MM.1S (cell line): ENCODE data around the gene CXXC5.

Experiments used
- DNase-seq: peaks from one replicate; pipeline ENCODE4 v3.0.0-alpha.2; 2015
- H2AFZ ChIP-seq: fragments of 300-600 bp; sonication (generic); 2 replicates; pipeline ENCODE4 v1.6.0; 2016; ENCODE audit warnings: antibody characterized with exemption, low read length
- H3F3A ChIP-seq: fragments of 300-600 bp; sonication (generic); 2 replicates; pipeline ENCODE4 v1.6.1; 2016; ENCODE audit warnings: mild to moderate bottlenecking, antibody characterized with exemption, low read length, moderate library complexity, mixed read lengths; ENCODE audit not compliant: insufficient read depth
- H3K27ac ChIP-seq: fragments of 300-600 bp; sonication (generic); 2 replicates; pipeline ENCODE4 v1.5.1; 2016; ENCODE audit warnings: mild to moderate bottlenecking, low read length
- H3K27me3 ChIP-seq: fragments of 300-600 bp; sonication (generic); replicated peaks from 2 replicates; pipeline ENCODE4 v1.6.0; 2016; ENCODE audit warnings: low read length; ENCODE audit not compliant: insufficient read depth
- H3K36me3 ChIP-seq: fragments of 300-600 bp; sonication (generic); replicated peaks from 2 replicates; pipeline ENCODE4 v1.6.1; 2016; ENCODE audit warnings: mild to moderate bottlenecking, low read length, mixed read lengths; ENCODE audit not compliant: insufficient read depth
- H3K4me1 ChIP-seq: fragments of 300-600 bp; sonication (generic); 2 replicates; pipeline ENCODE4 v1.6.1; 2016; ENCODE audit warnings: low read length, mixed read lengths
- H3K4me2 ChIP-seq: fragments of 300-600 bp; sonication (generic); 2 replicates; pipeline ENCODE4 v1.6.0; 2016; ENCODE audit warnings: low read depth, low read length
- H3K4me3 ChIP-seq: fragments of 300-600 bp; sonication (generic); 2 replicates; pipeline ENCODE4 v1.5.1; 2016; ENCODE audit warnings: low read length, mixed read lengths
- H3K79me2 ChIP-seq: fragments of 300-600 bp; sonication (generic); 2 replicates; pipeline ENCODE4 v1.6.1; 2016; ENCODE audit warnings: mixed run types, low read length, mixed read lengths
- H3K9ac ChIP-seq: fragments of 300-600 bp; sonication (generic); 2 replicates; pipeline ENCODE4 v1.6.1; 2016; ENCODE audit warnings: low read length, mixed read lengths
- H3K9me2 ChIP-seq: fragments of 300-600 bp; sonication (generic); replicated peaks from 2 replicates; pipeline ENCODE4 v1.6.1; 2016; ENCODE audit warnings: mild to moderate bottlenecking, low read length, mixed read lengths; ENCODE audit not compliant: insufficient read depth
- H3K9me3 ChIP-seq: fragments of 300-600 bp; sonication (generic); replicated peaks from 2 replicates; pipeline ENCODE4 v1.6.1; 2016; ENCODE audit warnings: mild to moderate bottlenecking, low read length, mixed read lengths; ENCODE audit not compliant: insufficient read depth
- H4K20me1 ChIP-seq: fragments of 300-600 bp; sonication (generic); 2 replicates; pipeline ENCODE4 v1.6.1; 2016; ENCODE audit warnings: mild to moderate bottlenecking, low read length, moderate library complexity, mixed read lengths; ENCODE audit not compliant: insufficient read depth
- EZH2 ChIP-seq: fragments of 300-600 bp; sonication (generic); optimal IDR thresholded peaks from 2 replicates; pipeline ENCODE3; 2017; ENCODE audit warnings: low read depth, mild to moderate bottlenecking, antibody characterized with exemption, low read length, mixed read lengths
- EZH2phosphoT487 ChIP-seq: fragments of 300-600 bp; sonication (generic); IDR thresholded peaks from 2 replicates; pipeline ENCODE4 v1.6.1; 2018; ENCODE audit warnings: antibody characterized with exemption, low read length
- TF ChIP-seq, protein P1 (sequence below): fragments of 300-600 bp; sonication (generic); IDR thresholded peaks from 2 replicates; pipeline ENCODE4 v1.5.1; 2016; ENCODE audit warnings: antibody characterized with exemption, low read length, mixed read lengths

The CXXC5 gene

DNA sequence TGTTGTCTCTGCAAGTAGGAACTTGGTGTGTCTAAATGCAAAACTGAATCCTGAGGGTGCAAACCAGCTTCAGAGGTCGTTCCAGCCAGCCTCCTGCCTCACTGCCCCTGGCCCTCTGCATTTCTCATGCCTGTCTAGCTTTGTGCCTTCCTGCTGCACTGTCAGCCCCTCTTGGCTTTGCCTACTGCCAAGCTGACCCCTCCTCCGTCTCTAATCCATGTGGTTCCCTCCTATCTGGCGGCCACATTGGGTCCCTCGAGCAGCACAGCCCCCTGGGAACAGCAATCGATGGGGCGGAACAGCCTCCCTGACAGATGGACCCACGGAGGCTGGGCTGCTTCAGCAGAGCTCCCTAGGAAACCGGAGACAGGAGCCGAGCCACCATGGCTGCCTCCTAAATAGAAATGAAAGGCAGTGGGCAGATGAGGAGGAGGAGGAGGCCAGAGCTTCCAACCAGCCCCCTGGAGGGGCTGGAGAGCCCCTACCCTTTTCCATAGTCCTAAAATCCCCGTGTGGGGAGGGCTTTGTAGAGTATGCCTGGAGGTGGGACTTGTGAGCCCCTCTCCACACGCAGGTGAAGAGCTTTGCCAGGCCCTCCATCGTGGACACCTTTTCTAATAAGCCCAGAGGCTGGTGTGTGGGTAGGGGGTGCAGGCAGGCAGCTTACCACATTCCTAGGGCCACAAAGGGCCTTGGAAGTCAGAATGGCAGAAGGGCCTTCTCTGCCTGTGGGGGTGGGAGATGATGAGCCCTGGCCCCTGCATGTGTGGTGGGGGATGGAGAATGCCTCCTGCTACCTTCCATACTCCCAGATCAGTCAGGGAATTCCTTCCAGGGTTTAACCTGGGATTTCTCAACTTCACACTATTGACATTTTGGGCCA is 9.2 kb upstream of the CXXC5 start:
- H3K9me2 ChIP-seq: no peaks in the 10 kb centered on the region
- peaks cover 15% of the 10 kb centered on the region for H3K79me2 ChIP-seq
- no peak for DNase-seq
- H3K9me3 ChIP-seq: no peaks in the 10 kb centered on the region
- H3K4me2 ChIP-seq: peak overlapping the region; percentile 96
- H3K36me3 ChIP-seq: no peaks in the 10 kb centered on the region
- peak overlapping the region; percentile 22; the same call in 1 of the 2 replicates for H3K9ac ChIP-seq
- H3F3A ChIP-seq: peaks cover 48% of the 10 kb centered on the region
- TF ChIP-seq EZH2: no peak
- TF ChIP-seq, protein P1, sequence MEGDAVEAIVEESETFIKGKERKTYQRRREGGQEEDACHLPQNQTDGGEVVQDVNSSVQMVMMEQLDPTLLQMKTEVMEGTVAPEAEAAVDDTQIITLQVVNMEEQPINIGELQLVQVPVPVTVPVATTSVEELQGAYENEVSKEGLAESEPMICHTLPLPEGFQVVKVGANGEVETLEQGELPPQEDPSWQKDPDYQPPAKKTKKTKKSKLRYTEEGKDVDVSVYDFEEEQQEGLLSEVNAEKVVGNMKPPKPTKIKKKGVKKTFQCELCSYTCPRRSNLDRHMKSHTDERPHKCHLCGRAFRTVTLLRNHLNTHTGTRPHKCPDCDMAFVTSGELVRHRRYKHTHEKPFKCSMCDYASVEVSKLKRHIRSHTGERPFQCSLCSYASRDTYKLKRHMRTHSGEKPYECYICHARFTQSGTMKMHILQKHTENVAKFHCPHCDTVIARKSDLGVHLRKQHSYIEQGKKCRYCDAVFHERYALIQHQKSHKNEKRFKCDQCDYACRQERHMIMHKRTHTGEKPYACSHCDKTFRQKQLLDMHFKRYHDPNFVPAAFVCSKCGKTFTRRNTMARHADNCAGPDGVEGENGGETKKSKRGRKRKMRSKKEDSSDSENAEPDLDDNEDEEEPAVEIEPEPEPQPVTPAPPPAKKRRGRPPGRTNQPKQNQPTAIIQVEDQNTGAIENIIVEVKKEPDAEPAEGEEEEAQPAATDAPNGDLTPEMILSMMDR: no peak
- TF ChIP-seq EZH2phosphoT487: no peak
- no peaks in the 10 kb centered on the region for H3K27me3 ChIP-seq
- peaks cover 47% of the 10 kb centered on the region for H3K4me1 ChIP-seq
- peak overlapping the region; percentile 98; the same call in 1 of the 2 replicates for H3K27ac ChIP-seq
- H3K4me3 ChIP-seq: peak overlapping the region; percentile 8; the same call in 1 of the 2 replicates
- no peak overlapping the region for H2AFZ ChIP-seq
- no peaks in the 10 kb centered on the region for H4K20me1 ChIP-seq

DNA sequence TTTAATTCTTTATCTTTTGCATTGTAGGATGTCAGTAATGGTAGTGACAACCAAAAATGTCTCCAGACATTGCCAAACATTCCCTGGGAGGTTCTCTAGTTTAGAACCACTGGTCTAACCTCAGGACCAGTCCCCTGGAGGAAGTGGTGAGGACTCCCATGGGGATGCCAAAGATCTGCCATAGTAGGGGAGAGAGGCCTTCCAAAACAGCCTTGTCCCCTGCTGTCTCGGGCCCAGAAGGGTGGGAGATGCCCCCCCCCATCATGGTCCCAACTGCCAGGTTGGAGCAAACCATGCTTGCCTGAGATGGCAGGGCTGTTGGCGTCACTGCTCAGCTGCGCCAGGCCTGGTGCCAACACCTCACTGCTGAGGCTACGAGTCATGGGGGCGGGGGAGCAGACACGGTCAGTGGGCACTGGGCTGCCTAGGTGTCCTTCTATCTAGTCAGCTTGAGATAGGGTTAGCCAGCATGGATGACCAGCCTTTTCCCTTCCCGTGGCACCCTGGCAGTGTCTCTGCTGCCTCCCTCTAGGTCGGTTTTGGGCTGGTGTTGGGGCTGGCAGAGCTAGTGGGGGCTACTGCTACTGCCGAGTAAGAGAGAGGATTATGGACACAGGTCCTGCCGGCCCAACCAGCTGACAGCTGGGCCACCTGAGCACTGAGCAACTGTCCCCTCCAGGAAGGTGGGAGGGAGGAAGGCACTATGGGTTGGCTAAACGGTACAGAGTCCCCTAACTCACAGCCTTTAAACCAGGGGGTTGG is 8.3 kb upstream of the CXXC5 start:
- H3K4me1 ChIP-seq: peaks cover 39% of the 10 kb centered on the region
- no peak overlapping the region for H2AFZ ChIP-seq
- no peak for DNase-seq
- H3K4me2 ChIP-seq: no peak overlapping the region
- no peaks in the 10 kb centered on the region for H4K20me1 ChIP-seq
- no peaks in the 10 kb centered on the region for H3K9me2 ChIP-seq
- H3K9ac ChIP-seq: no peak overlapping the region
- H3K27ac ChIP-seq: no peak overlapping the region
- H3K79me2 ChIP-seq: peaks cover 8% of the 10 kb centered on the region; the same call in 1 of the 2 replicates
- no peak for TF ChIP-seq EZH2phosphoT487
- no peak for TF ChIP-seq EZH2
- TF ChIP-seq, protein P1: no peak
- H3F3A ChIP-seq: peaks cover 40% of the 10 kb centered on the region
- H3K27me3 ChIP-seq: no peaks in the 10 kb centered on the region
- no peak overlapping the region for H3K4me3 ChIP-seq
- no peaks in the 10 kb centered on the region for H3K9me3 ChIP-seq
- H3K36me3 ChIP-seq: no peaks in the 10 kb centered on the region

DNA sequence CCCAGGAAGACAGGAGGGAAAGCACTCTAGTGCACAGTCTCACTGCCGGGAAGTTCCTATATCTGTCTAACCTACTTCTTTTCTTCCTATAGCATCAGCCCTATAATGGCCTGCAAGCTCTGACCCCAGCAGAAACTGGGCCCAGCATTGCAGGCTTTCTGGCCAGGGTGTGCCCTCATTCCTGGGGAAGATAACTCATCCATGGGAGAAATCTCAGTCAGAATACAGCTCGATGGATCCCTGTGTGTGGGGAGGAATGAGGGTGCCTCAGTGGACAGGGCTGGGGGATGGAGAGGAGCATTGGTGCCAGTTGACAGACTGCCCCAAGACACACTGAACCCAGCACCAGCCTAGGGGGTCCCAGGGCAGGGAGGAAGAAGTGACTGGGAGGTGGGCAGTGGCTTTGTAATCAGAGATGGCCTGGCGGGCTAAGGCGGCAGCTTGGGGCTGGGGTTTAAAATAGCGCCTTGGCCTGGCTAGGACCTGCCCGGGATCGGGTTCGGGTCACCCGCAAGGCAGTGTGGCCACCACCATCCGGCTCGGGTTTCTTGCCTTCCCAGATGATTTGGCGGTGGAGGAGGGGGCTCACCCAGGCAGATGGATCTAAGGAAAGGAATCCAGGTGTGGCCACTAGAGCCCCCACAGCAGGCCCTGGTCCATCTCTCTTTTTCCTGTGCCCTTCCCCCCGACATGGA is 7.6 kb upstream of the CXXC5 start:
- Histone ChIP-seq H2AFZ (no peak overlapping the region), H3K27ac (no peak overlapping the region), H3K9ac (no peak overlapping the region), H3K79me2 (peaks cover 6% of the 10 kb centered on the region; the same call in 1 of the 2 replicates), H3K9me3 (no peaks in the 10 kb centered on the region), H3K4me3 (no peak overlapping the region), H3K4me1 (peaks cover 31% of the 10 kb centered on the region), H3K27me3 (no peaks in the 10 kb centered on the region), H3K9me2 (no peaks in the 10 kb centered on the region), H3K36me3 (no peaks in the 10 kb centered on the region), H3F3A (peaks cover 32% of the 10 kb centered on the region), H3K4me2 (no peak overlapping the region), H4K20me1 (no peaks in the 10 kb centered on the region)
- TF ChIP-seq EZH2 (no peak), EZH2phosphoT487 (no peak)
- TF ChIP-seq, protein P1: no peak
- no peak for DNase-seq
